ENCODE results near the gene ARIH2.

ARIH2 gene

DNA sequence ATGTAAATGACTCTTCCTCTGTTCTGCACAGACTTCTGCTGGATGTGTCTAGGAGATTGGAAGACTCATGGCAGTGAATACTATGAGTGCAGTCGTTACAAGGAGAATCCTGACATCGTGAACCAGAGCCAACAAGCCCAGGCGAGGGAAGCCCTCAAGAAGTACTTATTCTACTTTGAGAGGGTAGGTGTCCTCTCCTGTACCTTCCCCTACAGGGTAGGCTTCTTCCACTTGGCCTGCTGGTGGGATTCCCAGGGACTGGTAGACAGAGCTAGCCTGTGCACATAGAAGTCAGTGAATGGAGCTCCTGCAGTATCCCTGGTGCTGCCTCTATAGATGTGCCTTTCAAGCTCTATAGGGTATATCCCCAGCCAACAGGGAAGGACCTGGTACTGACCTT lies 60.8 kb downstream of the ARIH2 start:
- no peak for DNase-seq

DNA sequence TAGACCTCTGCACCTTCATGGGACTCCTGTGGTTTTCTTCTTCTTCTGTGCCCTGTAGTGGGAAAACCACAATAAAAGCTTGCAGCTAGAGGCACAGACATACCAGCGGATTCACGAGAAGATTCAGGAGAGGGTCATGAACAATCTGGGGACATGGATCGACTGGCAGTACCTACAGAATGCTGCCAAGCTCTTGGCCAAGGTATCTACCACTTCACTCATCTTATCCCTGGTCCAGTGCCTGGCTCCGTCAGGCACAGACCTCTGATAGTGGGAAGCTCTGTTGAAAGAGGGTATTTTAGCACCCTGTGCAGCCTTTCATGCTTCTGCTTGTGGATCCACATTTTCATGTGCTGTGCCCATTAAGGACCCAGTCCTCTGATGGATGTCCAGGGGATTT lies 61.7 kb downstream of the ARIH2 start:
- no peak for DNase-seq

DNA sequence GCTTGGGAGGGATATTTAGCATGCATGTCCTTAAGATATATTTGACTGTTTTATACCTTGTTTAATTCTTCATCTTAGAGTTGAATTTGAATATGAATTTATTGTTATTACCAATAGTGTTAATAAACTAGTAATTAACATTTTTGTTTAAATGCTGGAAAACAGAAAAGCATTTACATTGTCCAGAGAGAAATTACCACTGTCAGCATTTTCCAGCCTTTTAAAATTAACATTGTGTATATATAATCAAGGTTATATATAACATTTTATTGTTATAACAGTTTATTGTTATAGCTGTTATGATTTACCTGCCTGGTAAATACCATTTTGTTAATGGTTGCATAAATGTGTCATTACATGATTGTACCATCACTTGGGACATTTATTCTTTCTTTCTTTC lies 63.4 kb downstream of the ARIH2 start:
- no peak for DNase-seq

DNA sequence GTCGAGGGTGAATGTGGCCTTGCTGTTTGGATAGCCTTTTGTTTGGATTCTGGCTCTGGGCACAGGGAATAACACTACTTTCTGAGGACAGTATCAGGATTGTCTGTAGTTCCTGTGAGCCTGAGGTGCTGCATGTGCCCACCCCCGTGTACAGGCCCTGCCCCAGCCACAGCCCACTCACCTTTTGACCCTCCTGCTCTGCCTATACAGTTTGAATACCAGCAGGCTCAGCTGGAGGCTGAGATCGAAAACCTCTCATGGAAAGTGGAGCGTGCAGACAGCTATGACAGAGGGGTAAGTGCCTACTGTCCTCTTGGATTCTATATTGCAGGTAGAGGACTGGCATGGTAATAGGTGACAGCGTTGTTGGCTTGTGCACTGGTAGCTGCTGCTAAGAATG lies 64.0 kb downstream of the ARIH2 start:
- DNase-seq: no peak

DNA sequence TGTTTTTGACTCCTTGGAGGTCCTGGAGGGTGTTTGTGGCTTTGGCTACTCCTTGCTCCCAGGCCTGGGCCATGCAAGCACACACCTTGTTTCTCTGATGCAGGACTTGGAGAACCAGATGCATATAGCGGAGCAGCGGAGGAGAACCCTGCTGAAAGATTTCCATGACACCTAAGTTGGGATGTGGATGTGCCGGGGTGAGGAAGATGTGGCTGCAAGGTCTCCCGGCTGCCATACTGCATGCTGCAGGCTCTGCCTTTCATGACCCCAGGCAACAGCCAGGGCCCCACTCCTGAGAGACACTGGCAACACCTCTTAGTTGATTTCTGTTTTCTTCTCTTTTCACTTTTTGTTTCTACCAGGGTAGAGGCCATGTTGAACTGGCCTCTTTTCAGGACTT lies 64.5 kb downstream of the ARIH2 start:
- no peak for DNase-seq

DNA sequence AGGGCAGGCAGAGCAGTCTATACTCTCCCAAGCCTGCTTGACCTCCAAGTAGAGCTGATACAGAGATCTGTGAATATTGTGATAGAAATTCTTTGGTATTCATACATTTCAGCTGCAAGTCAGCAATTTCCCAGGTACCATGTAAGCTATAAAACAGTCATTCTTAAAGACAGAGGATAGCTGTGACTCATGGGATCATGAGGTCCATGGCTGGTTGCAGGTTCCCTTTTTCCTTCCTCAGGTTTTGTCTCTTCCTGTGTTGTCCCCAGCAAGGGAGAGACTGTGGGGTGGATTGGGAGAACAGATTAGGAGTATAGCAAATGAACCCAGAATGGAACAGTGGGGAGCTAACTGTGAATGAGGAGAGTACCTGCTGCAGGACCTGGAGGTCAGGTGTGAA lies 66.0 kb downstream of the ARIH2 start:
- DNase-seq: no peak

DNA sequence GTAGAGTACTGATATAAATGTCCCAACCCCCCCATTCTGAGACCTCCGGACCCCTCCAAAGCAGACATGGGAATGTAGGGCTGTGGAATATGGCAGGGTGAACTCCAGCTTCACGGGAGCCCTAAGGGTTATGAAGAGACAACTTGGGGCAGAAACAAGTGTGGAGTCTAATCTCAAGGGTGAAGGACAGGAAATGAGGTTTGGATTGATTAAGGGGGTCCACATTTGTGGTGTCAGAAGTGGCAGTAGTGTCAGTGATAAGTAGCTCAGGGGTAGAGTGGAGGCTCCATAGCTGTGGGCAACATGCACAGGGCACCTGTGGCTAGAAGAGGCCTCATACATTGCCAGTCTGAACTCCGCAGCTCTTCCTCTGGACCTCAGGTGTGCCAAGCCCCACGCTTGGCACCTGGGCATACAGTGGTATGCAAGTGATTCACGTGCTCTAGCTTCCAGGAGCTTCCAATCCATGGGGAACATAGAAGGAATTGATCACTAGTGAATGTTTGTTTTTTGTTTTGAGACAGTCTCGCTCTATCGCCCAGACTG lies 67.3 kb downstream of the ARIH2 start:
- no peak for DNase-seq

DNA sequence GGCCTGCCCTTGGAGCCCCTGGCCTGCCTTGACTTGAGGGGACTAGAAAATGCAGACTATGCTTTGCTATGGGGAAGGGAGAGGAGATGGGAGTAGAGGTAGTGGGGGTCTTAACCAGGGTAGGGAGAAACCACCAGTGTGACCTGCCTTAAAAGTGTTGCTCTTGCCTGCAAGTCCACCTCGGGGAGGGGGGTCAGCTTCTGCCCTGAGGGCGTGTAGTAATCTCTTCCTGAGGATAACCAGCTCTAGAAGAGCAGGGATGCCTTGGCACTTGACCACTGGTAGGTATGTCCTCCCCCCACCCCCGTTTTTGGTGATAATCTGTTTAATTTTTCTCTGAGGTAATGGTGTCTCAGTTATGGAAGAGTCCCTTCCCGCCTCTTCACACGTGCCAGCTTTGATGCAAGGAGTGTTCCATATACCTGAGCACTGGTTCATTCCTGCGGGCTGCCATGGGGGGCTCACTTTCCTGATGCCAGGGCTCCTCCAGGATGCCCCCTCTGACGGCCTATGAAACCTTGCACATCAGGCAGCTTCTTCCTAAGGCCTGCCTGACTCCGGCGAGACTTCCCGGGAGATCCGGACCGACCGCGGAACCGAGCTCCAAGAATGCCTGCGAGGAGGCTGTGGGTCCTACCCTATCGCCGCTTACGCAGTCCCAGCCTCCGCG lies 70.6 kb downstream of the ARIH2 start:
- no peak for DNase-seq

DNA sequence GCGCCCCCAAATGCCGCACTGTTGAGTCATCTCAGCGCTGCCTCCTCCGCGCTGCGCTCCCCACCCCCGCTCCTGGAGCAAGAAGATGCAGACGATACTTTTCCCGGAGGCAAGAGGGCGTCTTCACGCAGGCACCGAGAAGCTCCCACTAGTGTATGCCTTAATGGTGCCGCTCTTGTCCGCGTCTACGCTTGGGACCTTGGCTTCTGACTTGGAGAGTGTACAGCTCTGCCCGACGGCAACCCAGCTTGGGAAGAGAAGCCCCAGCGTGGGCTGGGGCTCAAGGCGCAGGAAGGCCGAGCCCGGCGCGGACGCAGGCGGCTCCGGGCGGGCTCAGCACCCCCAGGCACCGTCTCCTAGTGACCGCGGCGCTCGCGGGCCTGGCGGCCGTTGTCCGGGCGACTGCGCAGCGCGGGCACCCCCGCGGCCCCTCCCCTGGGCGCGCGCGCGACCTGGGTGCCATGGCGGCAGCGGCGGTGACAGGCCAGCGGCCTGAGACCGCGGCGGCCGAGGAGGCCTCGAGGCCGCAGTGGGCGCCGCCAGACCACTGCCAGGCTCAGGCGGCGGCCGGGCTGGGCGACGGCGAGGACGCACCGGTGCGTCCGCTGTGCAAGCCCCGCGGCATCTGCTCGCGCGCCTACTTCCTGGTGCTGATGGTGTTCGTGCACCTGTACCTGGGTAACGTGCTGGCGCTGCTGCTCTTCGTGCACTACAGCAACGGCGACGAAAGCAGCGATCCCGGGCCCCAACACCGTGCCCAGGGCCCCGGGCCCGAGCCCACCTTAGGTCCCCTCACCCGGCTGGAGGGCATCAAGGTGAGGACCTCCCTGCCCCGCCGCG lies 71.4 kb downstream of the ARIH2 start, which contains the start of gene P4HTM:
TSS of gene P4HTM (plus strand) at position 446 of the 840 bp plus-strand sequence. CDS start at position 462, 16 bp downstream.
- no peak for DNase-seq

DNA sequence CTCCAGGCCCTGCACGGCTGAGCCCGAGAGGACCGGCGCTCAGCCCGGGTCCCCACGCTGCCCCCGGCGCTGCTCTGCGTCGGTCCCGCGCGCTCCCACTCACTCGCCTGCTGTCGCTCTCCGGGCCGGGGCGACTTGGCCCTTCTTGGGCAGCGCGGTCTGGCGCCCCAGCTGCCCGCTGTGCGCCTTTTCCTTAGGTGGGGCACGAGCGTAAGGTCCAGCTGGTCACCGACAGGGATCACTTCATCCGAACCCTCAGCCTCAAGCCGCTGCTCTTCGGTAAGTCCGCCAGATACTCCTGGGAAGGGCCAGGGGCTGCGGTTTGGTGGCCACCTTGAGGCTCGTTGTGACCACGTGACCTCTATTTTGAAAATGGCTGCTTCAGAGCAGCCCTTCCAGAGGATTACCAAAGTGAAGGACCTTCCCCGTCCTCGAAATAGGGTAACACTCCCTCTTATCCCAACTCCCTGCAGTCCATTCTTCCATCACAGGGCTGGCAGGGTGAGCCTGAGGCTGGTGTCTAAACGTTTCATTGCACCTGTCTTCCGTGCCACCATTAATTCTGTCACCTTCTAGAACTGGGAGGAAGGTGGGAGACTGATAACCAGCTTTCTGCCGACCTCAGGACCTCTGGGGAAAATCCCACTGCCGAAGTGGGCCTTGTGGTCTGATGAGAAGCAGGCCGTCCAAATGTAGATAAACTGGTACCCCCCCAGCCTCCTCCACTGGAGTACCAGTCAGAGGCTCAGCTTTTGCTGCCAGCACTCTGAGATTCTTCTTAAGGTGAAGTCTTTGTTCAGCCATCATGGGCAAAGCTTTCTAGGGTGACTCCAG lies 72.2 kb downstream of the ARIH2 start:
- no peak for DNase-seq

DNA sequence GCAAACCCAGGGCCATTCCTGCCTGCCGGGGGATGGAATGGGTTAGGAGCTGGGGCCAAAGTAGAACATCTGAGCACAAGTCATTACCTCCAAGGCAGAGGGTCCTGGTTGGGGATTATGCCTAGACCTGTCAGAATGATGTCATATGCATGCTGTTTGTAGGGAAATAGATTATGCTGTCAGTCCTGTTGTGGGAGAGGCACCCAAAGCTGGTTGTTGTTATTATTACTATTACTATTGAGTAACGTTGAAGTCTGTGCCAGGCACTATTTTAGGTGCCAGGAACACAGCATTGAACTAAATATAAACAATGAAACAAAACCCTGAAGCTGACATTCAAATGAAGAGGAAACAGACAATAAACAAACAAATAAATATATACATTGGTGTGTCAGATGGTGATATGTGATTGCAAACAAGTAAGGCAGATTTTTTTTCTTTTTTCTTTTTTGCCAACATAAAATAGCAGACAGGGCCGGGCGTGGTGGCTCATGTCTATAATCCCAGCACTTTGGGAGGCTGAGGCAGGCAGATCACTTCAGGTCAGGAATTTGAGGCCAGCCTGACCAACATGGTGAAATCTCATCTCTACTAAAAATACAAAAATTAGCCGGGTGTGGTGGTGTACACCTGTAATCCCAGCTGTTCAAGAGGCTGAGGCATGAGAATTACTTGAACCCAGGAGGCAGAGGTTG lies 73.4 kb downstream of the ARIH2 start:
- no peak for DNase-seq

DNA sequence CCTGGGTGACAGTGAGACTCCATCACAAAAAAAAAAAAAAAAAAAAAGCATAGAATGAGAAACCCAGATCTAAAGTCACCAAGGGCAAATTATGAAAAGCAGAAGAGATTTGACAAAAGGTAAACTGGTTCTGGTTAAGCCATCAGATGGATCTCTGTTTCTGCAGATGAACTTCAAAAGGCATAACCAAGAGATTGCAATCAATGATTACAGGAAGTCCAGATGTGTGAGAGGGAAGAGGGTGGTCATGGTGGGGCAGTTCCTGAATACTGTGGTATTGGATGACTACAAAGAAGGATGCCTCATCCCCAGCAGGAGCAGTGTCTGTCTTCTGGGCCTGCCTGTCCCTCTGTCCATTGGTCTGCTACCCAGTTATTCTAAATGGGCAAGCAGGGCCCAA lies 75.2 kb downstream of the ARIH2 start:
- DNase-seq: no peak

DNA sequence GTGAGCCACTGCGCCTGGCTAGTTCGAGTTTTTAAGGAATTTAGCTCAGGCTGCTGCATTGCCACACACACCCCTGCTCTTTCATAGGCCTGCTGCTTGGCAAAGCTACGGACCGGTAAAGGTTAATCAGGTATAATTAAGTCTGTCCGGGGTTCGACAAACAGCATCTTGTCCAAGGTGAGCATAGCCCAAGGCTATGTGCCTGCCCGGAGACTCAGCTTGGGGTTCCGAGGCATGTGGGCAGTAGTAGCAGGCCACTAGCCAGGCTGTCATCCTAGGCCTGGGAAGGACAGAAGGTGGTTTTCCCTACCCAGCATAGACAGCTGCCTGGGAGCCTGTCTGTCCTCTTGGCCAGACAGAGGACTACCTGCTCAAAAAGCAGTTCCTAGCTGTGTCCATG lies 78.0 kb downstream of the ARIH2 start:
- DNase-seq: no peak

DNA sequence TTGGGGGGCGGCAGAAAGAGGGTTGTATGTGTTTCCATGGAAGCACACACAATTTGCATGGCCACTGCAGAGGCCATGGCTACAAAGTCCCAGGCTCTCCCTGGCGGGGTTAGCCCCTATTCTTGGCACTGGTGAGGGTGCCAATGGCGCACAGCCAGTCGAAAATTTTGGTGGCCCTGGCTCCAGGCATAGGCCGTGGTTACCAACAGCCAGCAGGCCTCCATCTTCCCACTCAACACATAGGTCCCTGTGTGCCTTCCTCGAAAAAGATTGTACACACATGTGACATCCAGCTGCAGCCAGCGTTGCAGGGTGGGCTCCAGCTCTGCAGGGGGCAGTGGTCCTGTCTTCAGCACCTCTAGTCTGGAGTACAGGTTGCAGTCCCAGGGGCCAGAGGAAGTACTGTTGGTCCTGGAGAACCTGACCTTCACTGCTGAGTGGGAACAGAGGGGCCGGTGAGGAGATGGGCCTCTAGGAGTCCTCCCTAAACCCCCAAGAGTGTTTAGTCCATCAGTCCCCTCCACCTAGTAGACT lies 78.5 kb downstream of the ARIH2 start:
- no peak for DNase-seq

DNA sequence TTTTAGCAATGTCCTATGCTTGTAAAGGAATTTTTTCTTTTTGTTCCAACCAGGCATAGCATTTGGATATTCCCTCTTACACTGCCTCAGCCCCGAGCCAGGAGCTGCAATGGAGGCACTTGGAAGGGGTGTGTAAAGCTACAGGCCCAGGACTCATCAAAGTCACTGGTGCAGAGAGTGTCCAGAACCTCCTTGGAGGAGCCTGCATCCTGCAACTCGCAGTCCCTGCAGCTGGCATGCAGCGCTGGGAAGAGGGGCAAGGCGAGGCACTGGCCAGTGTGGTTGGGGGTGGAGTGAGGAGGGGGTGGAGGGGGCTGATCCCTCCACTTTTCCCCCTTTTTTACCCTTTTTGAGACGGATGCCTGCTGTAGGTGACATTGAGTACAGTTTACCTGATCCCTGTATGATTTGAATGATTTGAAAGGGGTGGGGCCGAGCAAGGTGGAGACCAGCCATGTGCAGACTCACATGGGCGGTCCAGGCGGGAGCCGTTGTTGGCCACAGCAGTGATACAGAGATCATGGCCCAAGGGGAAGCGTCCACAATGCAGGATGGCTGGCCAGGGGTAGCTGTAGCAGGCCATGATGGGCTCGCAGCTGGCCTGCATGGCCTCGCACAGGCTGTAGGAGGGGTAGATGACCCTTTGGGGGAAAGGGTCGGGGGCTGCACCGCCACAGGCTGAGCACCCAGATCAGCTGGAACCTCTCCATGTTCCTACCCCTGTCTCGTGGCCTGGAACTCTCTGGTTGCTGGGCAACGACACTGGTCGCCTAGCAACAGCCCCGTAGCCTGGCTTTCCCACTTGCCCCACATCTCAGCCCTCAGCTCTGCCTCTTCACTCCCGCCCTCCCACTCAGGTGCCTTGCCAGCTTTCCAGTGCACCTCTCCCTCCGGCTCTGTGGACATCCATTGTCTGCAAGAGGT lies 79.3 kb downstream of the ARIH2 start:
- DNase-seq: peak; percentile 37

DNA sequence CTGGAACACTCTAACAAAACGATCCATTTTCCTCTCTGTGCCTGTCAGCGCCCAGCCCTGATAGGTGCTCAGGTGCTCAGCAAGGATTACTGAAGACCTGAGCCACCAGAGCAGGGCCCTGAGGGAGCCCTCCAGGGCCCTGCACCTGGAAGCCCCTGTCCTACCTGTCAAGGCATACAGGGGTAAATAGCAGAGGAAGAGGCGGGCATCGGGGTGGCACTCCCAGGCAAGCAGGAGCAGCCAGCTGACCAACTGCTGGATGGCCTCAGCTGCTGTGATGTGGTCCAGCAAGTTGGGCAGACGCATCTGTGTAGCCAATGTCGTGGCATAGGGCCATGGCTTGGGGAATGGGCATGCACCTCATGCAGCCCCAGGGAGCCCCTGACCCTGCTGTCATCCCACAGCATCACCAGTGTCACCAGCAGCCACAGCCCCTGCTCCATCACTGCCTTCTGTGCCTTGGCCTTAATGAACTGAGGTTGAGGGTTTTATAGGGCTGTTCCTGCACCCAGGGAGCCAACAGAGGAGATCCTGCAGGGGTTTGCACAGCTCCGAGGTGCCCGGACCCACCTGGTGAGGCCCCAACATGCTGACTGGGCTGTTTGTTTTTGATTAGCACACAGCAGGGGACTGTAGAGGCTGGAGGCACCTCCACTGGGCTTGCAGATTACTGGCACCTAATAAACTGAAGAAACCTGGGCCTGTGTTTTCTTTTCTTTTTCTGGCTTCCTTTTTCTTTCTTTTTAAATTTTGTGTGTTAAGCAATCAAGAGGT lies 80.6 kb downstream of the ARIH2 start:
- peak; percentile 9 for DNase-seq

DNA sequence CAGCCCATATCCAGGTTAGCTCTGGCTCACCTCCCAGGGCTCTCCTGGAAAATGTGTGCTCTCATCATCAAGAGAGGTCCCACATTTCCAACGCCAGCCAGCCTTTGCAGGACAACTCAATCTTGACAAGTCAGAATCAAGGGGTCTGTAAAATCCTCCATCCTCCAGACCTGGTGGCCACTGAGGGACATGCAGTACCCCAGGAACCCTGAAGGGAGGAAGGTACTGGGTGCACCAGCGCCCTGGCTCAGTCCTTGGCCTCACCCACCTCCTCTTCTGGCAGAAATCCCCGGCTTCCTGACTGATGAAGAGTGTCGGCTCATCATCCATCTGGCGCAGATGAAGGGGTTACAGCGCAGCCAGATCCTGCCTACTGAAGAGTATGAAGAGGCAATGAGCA lies 82.5 kb downstream of the ARIH2 start:
- no peak for DNase-seq

DNA sequence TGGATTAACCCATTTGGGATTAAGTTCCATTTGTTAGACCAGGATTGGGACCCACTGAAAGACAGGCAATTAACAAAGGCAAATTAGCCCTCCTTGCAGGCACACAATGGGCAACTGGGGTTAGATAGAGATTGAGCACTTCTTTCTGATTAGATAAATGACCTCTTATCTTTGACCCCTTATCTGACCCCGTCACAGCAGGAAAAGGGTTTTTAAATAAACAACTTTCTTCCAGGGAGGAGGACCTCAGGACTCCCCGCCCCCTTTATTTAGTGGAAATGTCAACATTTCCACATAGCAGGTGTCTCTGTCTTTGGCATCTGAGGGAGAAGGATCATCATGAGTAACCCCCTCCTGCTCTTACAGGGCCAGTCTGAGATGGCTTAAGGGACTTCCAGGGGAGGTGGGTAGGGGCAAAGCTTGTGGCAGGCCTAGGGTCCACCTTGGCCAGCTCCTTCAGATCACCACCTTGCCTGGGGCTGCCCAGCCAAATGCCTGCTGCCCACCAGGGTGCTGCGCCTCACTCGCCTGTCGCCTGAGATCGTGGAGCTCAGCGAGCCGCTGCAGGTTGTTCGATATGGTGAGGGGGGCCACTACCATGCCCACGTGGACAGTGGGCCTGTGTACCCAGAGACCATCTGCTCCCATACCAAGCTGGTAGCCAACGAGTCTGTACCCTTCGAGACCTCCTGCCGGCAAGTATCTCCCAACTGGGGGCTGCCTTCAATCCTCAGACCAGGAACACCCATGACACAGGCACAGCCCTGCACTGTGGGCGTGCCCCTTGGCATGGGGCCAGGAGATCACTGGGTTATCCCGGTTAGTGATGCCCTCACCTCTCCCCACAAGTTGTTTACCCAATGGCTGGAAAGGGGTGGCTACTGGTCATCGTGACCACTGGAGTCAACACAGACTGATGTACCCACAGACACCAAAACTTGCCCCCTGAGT lies 86.0 kb downstream of the ARIH2 start:
- no peak for DNase-seq

DNA sequence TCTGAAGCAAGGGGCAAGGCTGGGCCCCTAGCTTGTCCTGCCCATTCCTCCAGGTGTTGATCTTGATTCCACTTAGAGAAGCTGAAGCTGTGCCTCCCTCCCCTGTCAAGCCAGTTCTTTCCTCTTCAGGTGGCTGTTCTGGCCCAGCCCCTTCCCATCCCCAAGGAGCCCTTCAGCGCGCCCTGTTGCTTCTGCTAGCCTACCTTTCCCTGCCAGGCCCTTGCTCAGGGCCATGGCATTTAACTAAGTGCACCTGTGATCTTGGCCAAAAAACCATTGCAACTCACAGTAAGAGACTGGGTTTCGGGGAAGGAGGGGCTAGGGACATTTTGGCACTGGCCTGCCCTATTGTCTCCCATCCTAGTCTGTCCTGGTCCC lies 86.7 kb downstream of the ARIH2 start:
- DNase-seq: no peak
